Gastrocnemius medialis (tissue), 4 donors: Measurements from ENCODE around the gene CLIP2. TPM values are rescaled to one million over a fixed set of nuclear protein-coding genes. Genes with fewer than 3 reads are reported as not detected.
"Not testable (repeated sequence)": the region's sequence is repeated elsewhere in the genome, so short reads cannot be mapped to it uniquely, and the experiment has no call there.

ENCODE experiments used
- ATAC-seq, 2 donors: fragments of 150-250 bp; one replicate each; pipeline ENCODE4 v1.9.1; 2016
- DNase-seq, 2 donors: peaks; one replicate each; pipeline ENCODE4 v3.0.0-alpha.2; 2019
- H3K27ac ChIP-seq, 4 donors: fragments of 200-600 bp; sonication (generic); 1 replicate in 1 of 4; 2 replicates in 3 of 4; pipeline ENCODE4 v1.5.1; 2016 to 2018; ENCODE audit warnings: mild to moderate bottlenecking in 2 of 4, moderate library complexity in 1 of 4
- H3K27me3 ChIP-seq, 3 donors: fragments of 200-600 bp; sonication (generic) in 2 of 3; 1 replicate in 1 of 3; 2 replicates in 2 of 3; pipeline versions ENCODE4 v1.5.1 to v1.6.0; 2016 to 2019; ENCODE audit warnings: mild to moderate bottlenecking in 1 of 3, moderate library complexity in 1 of 3
- H3K36me3 ChIP-seq, 2 donors: fragments of 200-600 bp; sonication (generic) in 1 of 2; one replicate each; pipeline ENCODE4 v1.5.1; 2017 to 2018
- H3K4me1 ChIP-seq, 2 donors: fragments of 200-600 bp; sonication (generic) in 1 of 2; one replicate each; pipeline ENCODE4 v1.5.1; 2016 to 2017; ENCODE audit warnings: mild to moderate bottlenecking in 2 of 2
- H3K4me3 ChIP-seq, 4 donors: fragments of 200-600 bp; sonication (generic) in 3 of 4; 1 replicate in 1 of 4; 2 replicates in 3 of 4; pipeline ENCODE4 v1.5.1; 2016 to 2019; ENCODE audit warnings: mild to moderate bottlenecking in 2 of 4
- H3K9me3 ChIP-seq, 3 donors: fragments of 200-600 bp; sonication (generic) in 2 of 3; 1 replicate in 1 of 3; 2 replicates in 2 of 3; pipeline ENCODE4 v1.5.1; 2016 to 2019
- POLR2A ChIP-seq, 2 donors: fragments of 450-650 bp; IDR thresholded peaks; one replicate each; pipeline ENCODE4 v1.6.1; 2017; ENCODE audit warnings: antibody characterized with exemption in 2 of 2, mild to moderate bottlenecking in 2 of 2, moderate library complexity in 2 of 2
- in situ Hi-C, 4 donors: fragments of 200-750 bp; cut with MboI; loops; one replicate each; pipeline versions ENCODE4 v1.15.0 to v1.8.0; 2017; ENCODE audit warnings: low sequenced_read_pairs in 4 of 4
- intact Hi-C: fragments of 100-400 bp; cut with DNase I; formaldehyde crosslinking; loops from one replicate; pipeline ENCODE4 v1.15.1; 2023; ENCODE audit warnings: low total_unique reads
- total RNA-seq, 4 donors: library from RNA; depleted of rRNA; stranded (reverse); fragments of >200 nt; gene quantifications; one replicate each; pipeline versions ENCODE4 v1.1.0 to v1.2.3, GENCODE V29; 2016
- TF ChIP-seq, protein P1 (sequence below), 5 experiments: fragments of 450-650 bp in 3 of 5; fragments of 200-600 bp in 2 of 5; sonication (generic) in 2 of 5; IDR thresholded peaks in 4 of 5; conservative IDR thresholded peaks in 1 of 5; 1 replicate in 4 of 5; 2 replicates in 1 of 5; pipeline ENCODE4 v1.5.1; 2016 to 2019; ENCODE audit warnings: antibody characterized with exemption in 5 of 5, mild to moderate bottlenecking in 3 of 5, moderate library complexity in 3 of 5

Gene CLIP2
- total RNA-seq, 4 donors from 2014 or later, result 2.0 to 10.0 (median 4.2) TPM

DNA sequence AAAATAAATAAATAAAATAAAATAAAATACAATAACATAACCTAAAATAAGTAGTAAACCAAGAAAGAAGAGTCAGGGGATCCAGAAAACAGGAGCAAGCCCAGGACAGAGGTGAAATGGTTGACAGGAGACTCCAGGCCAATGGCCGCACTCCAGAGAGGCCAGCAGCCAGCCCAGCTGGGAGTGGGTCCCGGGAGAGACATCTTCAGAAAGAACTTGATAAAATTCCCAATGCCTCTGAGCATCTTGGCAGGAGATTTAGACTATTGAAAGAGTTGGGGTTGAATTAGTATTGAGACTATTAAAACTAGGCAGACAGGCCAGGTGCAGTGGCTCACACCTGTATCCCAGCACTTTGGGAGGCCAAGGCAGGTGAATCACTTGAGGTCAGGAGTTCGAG is 62.6 kb downstream of the CLIP2 start:
- Histone ChIP-seq H3K4me3 (no peak overlapping the region), H3K36me3 (peaks cover 0 to 4% of the 10 kb centered on the region in 2 donors), H3K27me3 (no peaks in the 10 kb centered on the region), H3K27ac (no peak overlapping the region), H3K9me3 (no peaks in the 10 kb centered on the region), H3K4me1 (no peaks in the 10 kb centered on the region)
- ATAC-seq, result no peak
- in situ Hi-C loops (no loop called here), intact Hi-C loops (no loop called here)
- no peak for DNase-seq
- TF ChIP-seq, protein P1, sequence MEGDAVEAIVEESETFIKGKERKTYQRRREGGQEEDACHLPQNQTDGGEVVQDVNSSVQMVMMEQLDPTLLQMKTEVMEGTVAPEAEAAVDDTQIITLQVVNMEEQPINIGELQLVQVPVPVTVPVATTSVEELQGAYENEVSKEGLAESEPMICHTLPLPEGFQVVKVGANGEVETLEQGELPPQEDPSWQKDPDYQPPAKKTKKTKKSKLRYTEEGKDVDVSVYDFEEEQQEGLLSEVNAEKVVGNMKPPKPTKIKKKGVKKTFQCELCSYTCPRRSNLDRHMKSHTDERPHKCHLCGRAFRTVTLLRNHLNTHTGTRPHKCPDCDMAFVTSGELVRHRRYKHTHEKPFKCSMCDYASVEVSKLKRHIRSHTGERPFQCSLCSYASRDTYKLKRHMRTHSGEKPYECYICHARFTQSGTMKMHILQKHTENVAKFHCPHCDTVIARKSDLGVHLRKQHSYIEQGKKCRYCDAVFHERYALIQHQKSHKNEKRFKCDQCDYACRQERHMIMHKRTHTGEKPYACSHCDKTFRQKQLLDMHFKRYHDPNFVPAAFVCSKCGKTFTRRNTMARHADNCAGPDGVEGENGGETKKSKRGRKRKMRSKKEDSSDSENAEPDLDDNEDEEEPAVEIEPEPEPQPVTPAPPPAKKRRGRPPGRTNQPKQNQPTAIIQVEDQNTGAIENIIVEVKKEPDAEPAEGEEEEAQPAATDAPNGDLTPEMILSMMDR (IDR thresholded peaks at IDR 0.05 in 4 of 5, conservative IDR thresholded peaks at IDR 0.05 in 1 of 5), result no peak
- TF ChIP-seq POLR2A (IDR thresholded peaks at IDR 0.05), result no peak

DNA sequence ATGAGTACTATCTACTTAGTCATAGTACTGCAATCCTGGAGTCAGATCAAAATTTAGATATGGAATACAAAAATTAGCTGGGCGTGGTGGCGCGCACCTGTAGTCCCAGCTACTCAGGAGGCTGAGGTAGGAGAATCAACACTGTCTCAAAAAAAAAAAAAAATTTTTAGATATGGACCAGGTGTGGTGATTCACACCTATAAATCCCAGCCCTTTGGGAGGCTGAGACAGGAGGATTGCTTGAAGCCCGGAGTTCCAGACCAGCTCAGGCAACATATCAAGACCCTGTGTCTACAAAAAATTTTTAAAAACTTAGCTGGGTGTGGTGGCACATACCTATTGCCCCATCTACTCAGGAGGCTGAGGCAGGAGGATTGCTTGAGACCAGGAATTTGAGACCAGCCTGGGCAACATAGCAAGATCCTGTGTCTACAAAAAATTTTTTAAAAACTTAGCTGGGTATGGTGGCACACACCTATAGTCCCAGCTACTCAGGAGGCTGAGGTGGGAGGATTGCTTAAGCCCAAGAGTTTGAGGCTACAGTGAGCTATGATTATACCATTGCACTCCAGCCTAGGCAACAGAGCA is 63.4 kb downstream of the CLIP2 start:
- H3K27ac ChIP-seq, DNase-seq, intact Hi-C loops, H3K4me1 ChIP-seq, H3K9me3 ChIP-seq, ATAC-seq, in situ Hi-C loops, H3K4me3 ChIP-seq, H3K36me3 ChIP-seq, H3K27me3 ChIP-seq: not testable (repeated sequence)

DNA sequence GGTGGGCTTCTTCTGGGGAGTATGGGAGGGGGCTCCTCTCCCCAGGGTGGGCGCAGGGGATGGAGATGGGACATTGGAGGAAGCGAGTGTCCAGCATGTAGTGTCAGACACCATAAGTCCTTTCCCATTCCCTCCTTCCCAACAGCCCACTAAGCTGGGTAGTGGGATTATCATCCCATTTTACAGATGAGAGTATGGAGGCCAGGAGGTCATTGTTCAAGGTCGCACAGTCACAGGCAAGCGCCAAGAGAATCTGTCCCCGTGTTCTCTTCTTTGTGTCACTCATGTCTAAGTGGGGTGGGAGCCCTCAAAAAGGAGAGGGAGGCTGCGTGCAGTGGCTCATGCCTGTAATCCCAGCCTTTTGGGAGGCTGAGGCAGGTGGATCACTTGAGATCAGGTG is 64.8 kb downstream of the CLIP2 start:
- no peaks in the 10 kb centered on the region for H3K4me1 ChIP-seq
- H3K9me3 ChIP-seq, result no peaks in the 10 kb centered on the region
- no peaks in the 10 kb centered on the region for H3K27me3 ChIP-seq
- TF ChIP-seq, protein P1 (IDR thresholded peaks at IDR 0.05 in 4 of 5, conservative IDR thresholded peaks at IDR 0.05 in 1 of 5), result no peak
- TF ChIP-seq POLR2A (IDR thresholded peaks at IDR 0.05), result no peak
- H3K27ac ChIP-seq, result no peak overlapping the region
- DNase-seq (no peak), ATAC-seq (no peak)
- H3K4me3 ChIP-seq, result no peak overlapping the region
- intact Hi-C loops (no loop called here), in situ Hi-C loops (no loop called here)
- peaks cover 0 to 4% of the 10 kb centered on the region in 2 donors for H3K36me3 ChIP-seq

DNA sequence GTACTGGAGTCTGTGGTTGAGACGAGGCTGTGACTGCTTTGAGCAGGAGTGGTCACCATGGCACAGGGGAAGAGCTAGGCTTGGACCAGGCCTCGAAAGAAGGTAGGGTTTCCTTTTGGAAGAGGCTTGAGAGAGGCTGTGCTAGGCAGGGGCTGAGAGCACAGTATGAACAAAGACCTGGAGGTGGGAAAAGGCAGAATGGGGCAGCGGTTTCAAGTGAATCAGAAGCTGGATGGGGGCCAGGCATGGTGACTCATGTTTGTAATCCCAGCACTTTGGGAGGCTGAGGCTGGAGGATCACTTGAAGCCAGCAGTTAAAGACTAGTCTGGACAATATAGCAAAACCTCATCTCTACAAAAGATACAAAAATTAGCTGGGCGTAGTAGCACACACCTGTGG is 65.9 kb downstream of the CLIP2 start:
- TF ChIP-seq POLR2A (IDR thresholded peaks at IDR 0.05), result no peak
- TF ChIP-seq, protein P1 (IDR thresholded peaks at IDR 0.05 in 4 of 5, conservative IDR thresholded peaks at IDR 0.05 in 1 of 5), result no peak
- Histone ChIP-seq H3K36me3 (peaks cover 0 to 4% of the 10 kb centered on the region in 2 donors), H3K27me3 (no peaks in the 10 kb centered on the region), H3K27ac (no peak overlapping the region), H3K9me3 (no peaks in the 10 kb centered on the region), H3K4me1 (no peaks in the 10 kb centered on the region), H3K4me3 (no peak overlapping the region)
- intact Hi-C loops, result no loop called here
- ATAC-seq (no peak), DNase-seq (no peak)
- in situ Hi-C loops, result no loop called here

DNA sequence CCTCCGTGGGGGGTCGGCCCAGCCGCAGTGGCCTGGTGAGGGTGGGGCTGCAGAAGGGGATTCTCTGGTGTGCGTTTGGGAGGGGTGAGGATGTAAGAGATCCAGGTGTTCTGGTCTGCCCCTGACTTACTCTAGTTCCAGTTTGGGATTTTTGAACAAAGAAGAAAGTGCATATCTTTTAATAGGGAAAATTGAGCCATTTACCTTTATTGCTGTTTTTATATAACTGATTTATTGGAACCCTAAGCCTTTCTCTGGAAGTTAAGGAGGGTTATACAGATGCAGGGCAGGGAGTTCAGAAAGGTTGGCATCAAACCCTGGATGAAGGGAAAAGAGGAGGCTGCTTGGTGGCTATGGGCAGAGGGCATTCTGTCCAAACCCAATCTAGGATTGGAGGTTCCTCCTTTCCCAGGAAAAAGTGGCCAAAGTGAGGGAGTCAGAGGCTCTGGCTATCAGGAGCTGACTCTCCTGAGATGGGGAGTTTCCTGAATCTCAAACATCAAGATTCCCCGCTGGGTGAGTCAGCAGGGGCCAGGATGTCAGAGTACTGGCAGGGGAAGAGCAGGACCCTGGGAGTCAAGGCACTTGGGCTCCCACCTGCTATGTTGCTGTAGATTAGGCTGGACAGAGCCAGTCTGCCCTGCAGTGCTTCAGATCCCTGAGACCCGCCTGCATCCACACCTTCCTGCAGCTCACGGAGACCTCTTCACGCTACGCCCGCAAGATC is 67.5 kb downstream of the CLIP2 start:
- no peaks in the 10 kb centered on the region for H3K27me3 ChIP-seq
- no peak overlapping the region for H3K27ac ChIP-seq
- DNase-seq (no peak), ATAC-seq (no peak)
- no peaks in the 10 kb centered on the region for H3K9me3 ChIP-seq
- intact Hi-C loops (no loop called here), in situ Hi-C loops (no loop called here)
- TF ChIP-seq POLR2A (IDR thresholded peaks at IDR 0.05), result no peak
- TF ChIP-seq, protein P1 (IDR thresholded peaks at IDR 0.05 in 4 of 5, conservative IDR thresholded peaks at IDR 0.05 in 1 of 5), result no peak
- H3K4me1 ChIP-seq, result no peaks in the 10 kb centered on the region
- H3K36me3 ChIP-seq, result peaks cover 0 to 4% of the 10 kb centered on the region in 2 donors
- H3K4me3 ChIP-seq, result no peak overlapping the region
